C4-2B (cell line): ENCODE data around the gene POGZ.

Experiments used
- H3K27ac ChIP-seq: fragments of 450-650 bp; 2 replicates; pipeline ENCODE4 v1.5.1; 2017
- ZFX ChIP-seq: fragments of 450-650 bp; IDR thresholded peaks from 2 replicates; pipeline ENCODE4 v1.6.1; 2017
- TF ChIP-seq, protein P1 (sequence below): fragments of 450-650 bp; conservative IDR thresholded peaks from 2 replicates; pipeline ENCODE4 v1.5.1; 2017; ENCODE audit warnings: mild to moderate bottlenecking

POGZ gene

GRCh38 chr1:151478140-151478812 lies 19.0 kb upstream of the POGZ start:
- no peak overlapping the region for H3K27ac ChIP-seq
- TF ChIP-seq, protein P1, sequence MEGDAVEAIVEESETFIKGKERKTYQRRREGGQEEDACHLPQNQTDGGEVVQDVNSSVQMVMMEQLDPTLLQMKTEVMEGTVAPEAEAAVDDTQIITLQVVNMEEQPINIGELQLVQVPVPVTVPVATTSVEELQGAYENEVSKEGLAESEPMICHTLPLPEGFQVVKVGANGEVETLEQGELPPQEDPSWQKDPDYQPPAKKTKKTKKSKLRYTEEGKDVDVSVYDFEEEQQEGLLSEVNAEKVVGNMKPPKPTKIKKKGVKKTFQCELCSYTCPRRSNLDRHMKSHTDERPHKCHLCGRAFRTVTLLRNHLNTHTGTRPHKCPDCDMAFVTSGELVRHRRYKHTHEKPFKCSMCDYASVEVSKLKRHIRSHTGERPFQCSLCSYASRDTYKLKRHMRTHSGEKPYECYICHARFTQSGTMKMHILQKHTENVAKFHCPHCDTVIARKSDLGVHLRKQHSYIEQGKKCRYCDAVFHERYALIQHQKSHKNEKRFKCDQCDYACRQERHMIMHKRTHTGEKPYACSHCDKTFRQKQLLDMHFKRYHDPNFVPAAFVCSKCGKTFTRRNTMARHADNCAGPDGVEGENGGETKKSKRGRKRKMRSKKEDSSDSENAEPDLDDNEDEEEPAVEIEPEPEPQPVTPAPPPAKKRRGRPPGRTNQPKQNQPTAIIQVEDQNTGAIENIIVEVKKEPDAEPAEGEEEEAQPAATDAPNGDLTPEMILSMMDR = no peak
- no peak for TF ChIP-seq ZFX

DNA sequence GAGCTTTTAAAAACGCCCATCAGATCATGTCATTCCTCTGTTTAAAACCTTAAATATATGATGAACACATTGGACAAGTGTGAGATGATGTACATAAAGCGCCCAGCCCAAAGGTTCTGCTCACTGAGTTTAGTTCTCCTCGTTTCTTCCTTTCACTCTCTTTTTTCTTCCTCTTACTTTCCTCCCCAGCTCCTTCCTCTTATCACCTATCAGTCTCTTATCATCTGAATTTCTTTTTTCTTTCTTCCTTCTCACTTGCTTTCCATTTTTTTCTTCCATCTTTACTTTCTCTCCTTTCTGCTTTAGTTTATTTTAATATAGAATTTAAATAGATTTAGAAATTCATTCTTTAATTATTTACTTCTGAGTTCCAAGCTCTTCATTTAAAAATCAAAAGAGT lies 17.8 kb upstream of the POGZ start:
- TF ChIP-seq ZFX = no peak
- TF ChIP-seq, protein P1 = no peak
- H3K27ac ChIP-seq = no peak overlapping the region

GRCh38 chr1:151476083-151476482 lies 16.8 kb upstream of the POGZ start:
- H3K27ac ChIP-seq = no peak overlapping the region
- TF ChIP-seq ZFX = no peak
- TF ChIP-seq, protein P1 = no peak

DNA sequence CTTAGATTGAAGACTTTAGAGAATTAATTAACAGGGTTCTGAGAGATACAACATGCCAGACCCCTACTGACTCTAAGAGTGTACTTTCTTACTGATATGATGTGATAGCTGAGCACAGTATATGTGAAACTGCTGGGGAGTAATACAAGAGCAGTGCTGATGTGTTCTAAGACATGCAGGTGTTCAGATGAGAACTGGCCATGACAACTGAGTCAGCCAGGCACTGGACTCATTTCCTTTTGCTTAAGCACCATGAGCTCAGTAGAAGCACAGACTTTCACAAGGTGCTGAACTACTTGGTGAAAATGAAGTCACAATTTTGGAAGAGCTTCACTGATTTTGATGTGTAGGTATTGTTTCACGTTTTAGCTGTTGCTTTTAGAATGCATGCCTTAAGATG lies 15.9 kb upstream of the POGZ start:
- TF ChIP-seq, protein P1 = no peak
- no peak for TF ChIP-seq ZFX
- H3K27ac ChIP-seq = no peak overlapping the region

GRCh38 chr1:151474745-151475144 lies 15.5 kb upstream of the POGZ start:
- TF ChIP-seq ZFX = no peak
- TF ChIP-seq, protein P1 = no peak
- H3K27ac ChIP-seq = no peak overlapping the region

DNA sequence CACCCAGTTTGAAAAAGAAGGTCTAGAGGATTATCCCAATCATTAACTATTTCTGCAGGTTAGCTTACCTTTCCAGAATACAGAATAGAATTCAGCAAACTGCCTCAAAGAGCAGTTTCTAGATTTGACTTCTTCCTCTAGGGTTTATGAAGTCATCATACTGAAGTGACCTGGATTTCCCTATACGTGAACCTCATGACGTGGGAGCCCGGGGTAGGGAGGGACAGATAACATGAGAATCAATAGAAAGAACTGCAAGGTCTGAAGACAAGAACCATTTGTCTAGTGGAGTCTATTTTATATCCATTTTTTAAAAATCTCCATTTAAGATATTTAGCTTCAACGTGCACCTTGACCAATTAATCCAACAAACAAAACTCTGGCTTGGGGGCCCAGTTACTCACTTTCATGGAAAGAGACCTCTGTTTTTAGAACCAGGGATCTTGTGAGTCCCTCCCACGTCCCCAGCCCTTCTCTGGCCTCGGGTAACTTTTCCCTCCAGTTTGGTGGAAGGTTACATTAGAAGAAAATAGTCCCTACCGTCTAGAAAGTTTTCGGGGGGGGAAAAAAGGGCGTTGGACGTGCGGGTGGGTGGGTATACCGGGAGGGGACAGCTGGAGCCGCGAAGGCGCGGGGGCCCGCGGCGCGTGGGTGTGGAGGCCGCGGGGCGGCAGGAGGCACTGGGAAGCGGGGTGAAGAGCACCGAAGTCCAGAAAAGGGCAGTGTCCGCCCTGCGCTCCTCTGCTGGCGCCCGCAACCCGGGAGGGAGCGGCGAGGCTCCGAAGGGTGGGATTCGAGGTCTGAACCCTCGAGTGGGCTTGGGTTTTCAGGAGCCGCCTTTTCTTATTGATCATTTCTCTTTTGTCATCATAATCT lies 13.8 kb upstream of the POGZ start:
- no peak overlapping the region for H3K27ac ChIP-seq
- TF ChIP-seq ZFX = no peak
- TF ChIP-seq, protein P1 = no peak

DNA sequence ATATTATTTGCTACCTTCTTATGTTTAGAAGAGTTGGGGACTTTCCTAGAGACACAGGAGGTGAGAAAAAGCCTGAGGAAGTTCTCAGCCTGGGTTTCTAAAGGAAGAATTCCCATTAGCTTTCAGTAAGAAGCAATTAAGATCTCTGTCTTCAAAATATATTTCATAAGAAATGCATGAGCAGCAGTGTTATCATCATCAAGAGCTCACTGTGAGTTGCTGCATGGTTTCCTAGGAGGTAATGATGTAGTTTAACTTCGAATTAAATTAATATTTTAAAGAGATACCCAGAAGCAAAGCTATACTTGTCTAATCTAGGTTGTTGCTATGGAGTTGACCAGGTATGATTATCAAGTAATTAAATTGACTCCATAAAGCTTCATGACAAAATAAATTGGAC lies 5.7 kb upstream of the POGZ start:
- TF ChIP-seq, protein P1 = no peak
- no peak for TF ChIP-seq ZFX
- no peak overlapping the region for H3K27ac ChIP-seq
